Fibroblast of lung (primary cell): Measurements from ENCODE around the gene NKD2.

Source experiments
- CTCF ChIP-seq, 2 donors: IDR thresholded peaks in 1 of 2; conservative IDR thresholded peaks in 1 of 2; 1 replicate in 1 of 2; 2 replicates in 1 of 2; pipeline ENCODE4 v1.5.1; 2011 to 2012; ENCODE audit warnings: low read length in 2 of 2, control low read depth in 1 of 2, inconsistent platforms in 1 of 2, low read depth in 1 of 2, mild to moderate bottlenecking in 1 of 2
- EZH2 ChIP-seq: IDR thresholded peaks from 2 replicates; pipeline ENCODE4 v1.5.1; 2012; ENCODE audit warnings: low read length, control low read depth, mild to moderate bottlenecking; ENCODE audit errors: missing control alignments

DNA sequence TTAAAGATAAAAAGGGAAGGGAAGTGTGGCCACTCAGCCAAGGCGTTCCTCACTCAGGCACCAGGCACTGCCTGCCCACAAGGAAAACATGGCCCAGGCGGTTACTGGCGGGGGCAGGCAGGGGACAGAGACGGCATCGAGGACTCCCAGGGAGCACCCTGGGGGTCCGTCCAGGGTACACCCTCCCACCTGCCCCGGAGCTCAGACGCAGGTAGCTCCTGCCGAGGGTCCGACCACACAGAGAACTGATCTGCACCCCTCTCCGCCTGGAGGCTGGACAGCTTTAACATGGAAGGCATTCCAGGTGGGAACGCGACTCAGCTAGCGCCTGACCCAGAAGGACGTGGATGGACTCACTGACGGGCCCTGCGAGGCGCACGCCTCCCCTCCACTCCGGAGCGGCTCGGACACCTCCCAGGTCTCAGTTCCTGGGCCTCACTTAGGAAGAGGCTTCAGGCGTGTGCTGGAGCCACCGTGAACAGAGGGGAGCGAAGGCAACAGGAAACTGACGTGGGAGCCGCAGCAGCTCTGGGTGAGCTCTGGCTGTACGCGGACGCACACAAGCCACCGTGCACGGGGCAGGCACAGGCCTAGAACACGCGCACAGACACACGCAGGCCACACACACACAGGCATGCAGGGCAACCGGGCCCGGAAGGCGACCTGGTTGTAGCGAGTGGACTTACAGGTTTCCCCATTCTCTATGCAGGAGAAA is 47.5 kb downstream of the NKD2 start:
- TF ChIP-seq CTCF (conservative IDR thresholded peaks at IDR 0.05 in 1 of 2, IDR thresholded peaks at IDR 0.05 in 1 of 2; ENCODE audit: low read depth in 1 of 2, low read length in 2 of 2): no peak
- TF ChIP-seq EZH2: no peak
